Neural progenitor cell (in vitro differentiated cells): Measurements from ENCODE around the gene ATP8B2.

Source experiments
- EZH2 ChIP-seq: fragments of 200-600 bp; sonication (generic); IDR thresholded peaks from 2 replicates; pipeline ENCODE4 v1.6.1; 2017; ENCODE audit warnings: antibody characterized with exemption, mild to moderate bottlenecking, moderate library complexity
- EZH2phosphoT487 ChIP-seq: fragments of 200-600 bp; sonication (generic); IDR thresholded peaks from 2 replicates; pipeline ENCODE4 v1.6.1; 2017; ENCODE audit warnings: antibody characterized with exemption
- TF ChIP-seq, protein P1 (sequence below): fragments of 200-600 bp; sonication (generic); IDR thresholded peaks from 2 replicates; pipeline ENCODE4 v1.5.1; 2017; ENCODE audit warnings: antibody characterized with exemption, mild to moderate bottlenecking

DNA sequence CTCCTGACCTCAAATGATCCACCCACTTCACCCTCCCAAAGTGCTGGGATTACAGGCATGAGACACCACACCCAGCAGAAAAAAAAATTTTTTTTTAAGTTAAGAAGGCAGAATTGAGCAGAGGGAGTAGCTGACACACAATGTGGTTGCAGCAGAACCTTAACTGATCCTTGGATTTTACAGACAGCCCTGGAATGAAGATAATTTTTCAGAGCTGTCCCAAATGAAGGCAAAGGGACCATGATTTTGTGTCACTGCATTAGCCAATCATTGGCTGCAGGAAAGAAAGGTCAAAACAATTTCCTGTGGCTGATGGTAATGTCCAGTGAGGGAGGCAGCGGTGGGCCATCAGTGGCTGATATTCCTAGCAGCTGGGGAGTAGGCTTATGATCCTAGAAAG, 23.7 kb upstream of the ATP8B2 start:
- TF ChIP-seq, protein P1, sequence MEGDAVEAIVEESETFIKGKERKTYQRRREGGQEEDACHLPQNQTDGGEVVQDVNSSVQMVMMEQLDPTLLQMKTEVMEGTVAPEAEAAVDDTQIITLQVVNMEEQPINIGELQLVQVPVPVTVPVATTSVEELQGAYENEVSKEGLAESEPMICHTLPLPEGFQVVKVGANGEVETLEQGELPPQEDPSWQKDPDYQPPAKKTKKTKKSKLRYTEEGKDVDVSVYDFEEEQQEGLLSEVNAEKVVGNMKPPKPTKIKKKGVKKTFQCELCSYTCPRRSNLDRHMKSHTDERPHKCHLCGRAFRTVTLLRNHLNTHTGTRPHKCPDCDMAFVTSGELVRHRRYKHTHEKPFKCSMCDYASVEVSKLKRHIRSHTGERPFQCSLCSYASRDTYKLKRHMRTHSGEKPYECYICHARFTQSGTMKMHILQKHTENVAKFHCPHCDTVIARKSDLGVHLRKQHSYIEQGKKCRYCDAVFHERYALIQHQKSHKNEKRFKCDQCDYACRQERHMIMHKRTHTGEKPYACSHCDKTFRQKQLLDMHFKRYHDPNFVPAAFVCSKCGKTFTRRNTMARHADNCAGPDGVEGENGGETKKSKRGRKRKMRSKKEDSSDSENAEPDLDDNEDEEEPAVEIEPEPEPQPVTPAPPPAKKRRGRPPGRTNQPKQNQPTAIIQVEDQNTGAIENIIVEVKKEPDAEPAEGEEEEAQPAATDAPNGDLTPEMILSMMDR = no peak
- TF ChIP-seq EZH2phosphoT487 (no peak), EZH2 (no peak)
